H1 (cell line): ENCODE results near the gene BARHL2. TPM values are rescaled to one million over a fixed set of nuclear protein-coding genes. Genes with fewer than 3 reads are reported as not detected.

Experiments
- CTCF ChIA-PET: fragments of 300-600 bp; sonication (Branson Sonifier 250); formaldehyde crosslinking; loops from one replicate; lab custom pipeline; 2021; ENCODE audit not compliant: partially characterized antibody; lab: Charles Lee
- POLR2A ChIA-PET: fragments of 300-600 bp; sonication (Branson Sonifier 250); formaldehyde crosslinking; loops from one replicate; lab custom pipeline; 2021; ENCODE audit warnings: inconsistent platforms; ENCODE audit not compliant: partially characterized antibody; lab: Charles Lee
- DNase-seq, 2 experiments: peaks; one replicate each; pipeline versions ENCODE4 v3.0.0 to v3.0.0-alpha.2; 2010 to 2022; ENCODE audit warnings: low spot score in 2 of 2, low read depth in 1 of 2, mixed read lengths in 1 of 2
- FAIRE-seq: peaks from 2 replicates; lab custom pipeline; 2011; peaks lifted over from hg19 to GRCh38; lab: Jason Lieb, UNC
- H2AFZ ChIP-seq: 2 replicates; pipeline ENCODE4 v1.8.1; 2012; ENCODE audit warnings: low read length, inconsistent platforms
- H2AK5ac ChIP-seq: 2 replicates; pipeline ENCODE4 v1.6.1; 2013; ENCODE audit warnings: low read depth, low read length
- H2BK120ac ChIP-seq: replicated peaks from 2 replicates; pipeline ENCODE3; 2013; ENCODE audit warnings: low read depth, low read length, inconsistent platforms
- H2BK12ac ChIP-seq: 2 replicates; pipeline ENCODE4 v1.6.1; 2013; ENCODE audit warnings: low read depth, low read length
- H2BK15ac ChIP-seq: 2 replicates; pipeline ENCODE4 v1.6.1; 2013; ENCODE audit warnings: low read length
- H2BK20ac ChIP-seq: 2 replicates; pipeline ENCODE4 v1.6.1; 2013; ENCODE audit warnings: low read length
- H2BK5ac ChIP-seq: 2 replicates; pipeline ENCODE4 v1.6.1; 2013; ENCODE audit warnings: low read depth, low read length
- H3K14ac ChIP-seq: 2 replicates; pipeline ENCODE4 v1.6.1; 2013; ENCODE audit warnings: inconsistent platforms; ENCODE audit not compliant: insufficient read length
- H3K18ac ChIP-seq: 2 replicates; pipeline ENCODE4 v1.6.1; 2013; ENCODE audit warnings: low read length; ENCODE audit errors: extremely low read depth
- H3K23ac ChIP-seq: 2 replicates; pipeline ENCODE4 v1.6.1; 2013; ENCODE audit warnings: inconsistent platforms; ENCODE audit not compliant: insufficient read length
- H3K23me2 ChIP-seq: 2 replicates; pipeline ENCODE4 v1.6.1; 2013; ENCODE audit warnings: low read depth, low read length
- H3K27ac ChIP-seq: 2 replicates; pipeline ENCODE4 v1.6.1; 2011; ENCODE audit warnings: low read depth, low read length, inconsistent platforms
- H3K27me3 ChIP-seq, 4 experiments: replicated peaks in 1 of 4; 1 replicate in 1 of 4; 2 replicates in 3 of 4; pipeline versions ENCODE4 v1.6.1 to v1.8.1; 2011 to 2013; ENCODE audit warnings: low read length in 3 of 4, mild to moderate bottlenecking in 3 of 4, inconsistent platforms in 2 of 4, mixed read lengths in 2 of 4, moderate library complexity in 1 of 4; ENCODE audit not compliant: control insufficient read depth in 3 of 4, insufficient read depth in 3 of 4; ENCODE audit errors: extremely low read depth in 1 of 4
- H3K36me3 ChIP-seq, 4 experiments: 2 replicates each; pipeline versions ENCODE4 v1.6.1 to v1.8.1; 2011 to 2013; ENCODE audit warnings: mild to moderate bottlenecking in 4 of 4, low read length in 3 of 4, moderate library complexity in 2 of 4, control low read depth in 1 of 4, inconsistent platforms in 1 of 4; ENCODE audit not compliant: insufficient read depth in 4 of 4, control insufficient read depth in 2 of 4
- H3K4ac ChIP-seq: replicated peaks from 2 replicates; pipeline ENCODE3; 2013; ENCODE audit warnings: low read length, low read depth, mixed read lengths, inconsistent platforms; ENCODE audit not compliant: insufficient read length
- H3K4me1 ChIP-seq, 4 experiments: replicated peaks in 1 of 4; 1 replicate in 1 of 4; 2 replicates in 3 of 4; pipeline versions ENCODE4 v1.6.1 to v1.8.1; 2011 to 2013; ENCODE audit warnings: low read length in 3 of 4, inconsistent platforms in 2 of 4, mixed read lengths in 1 of 4; ENCODE audit not compliant: insufficient read depth in 4 of 4, control insufficient read depth in 3 of 4
- H3K4me2 ChIP-seq, 2 experiments: 2 replicates each; pipeline versions ENCODE4 v1.6.1 to v1.8.1; 2011 to 2013; ENCODE audit warnings: low read depth in 2 of 2, low read length in 2 of 2, control low read depth in 1 of 2, inconsistent platforms in 1 of 2, mild to moderate bottlenecking in 1 of 2; ENCODE audit not compliant: insufficient read depth in 1 of 2
- H3K4me3 ChIP-seq, 4 experiments: fragments of 200-600, 300-600 bp in 1 of 4; sonication (generic), shearing (Covaris generic), sonication (Bioruptor Twin) in 1 of 4; 2 replicates each; pipeline versions ENCODE4 v1.5.1 to v1.8.1; 2011 to 2016; ENCODE audit warnings: low read length in 4 of 4, low read depth in 3 of 4, control low read depth in 2 of 4, inconsistent platforms in 2 of 4, mild to moderate bottlenecking in 2 of 4, mixed read lengths in 1 of 4, moderate library complexity in 1 of 4; ENCODE audit not compliant: insufficient read depth in 2 of 4; ENCODE audit errors: extremely low read depth in 1 of 4
- H3K56ac ChIP-seq: replicated peaks from 2 replicates; pipeline ENCODE3; 2013; ENCODE audit warnings: low read depth, mild to moderate bottlenecking, mixed read lengths, low read length, inconsistent platforms; ENCODE audit not compliant: insufficient read length
- H3K79me1 ChIP-seq: 2 replicates; pipeline ENCODE4 v1.6.1; 2013; ENCODE audit warnings: low read depth, low read length, control low read depth
- H3K79me2 ChIP-seq, 2 experiments: 2 replicates each; pipeline versions ENCODE4 v1.6.1 to v1.8.1; 2012 to 2013; ENCODE audit warnings: low read length in 2 of 2, mild to moderate bottlenecking in 2 of 2, inconsistent platforms in 1 of 2; ENCODE audit not compliant: insufficient read depth in 2 of 2, control insufficient read depth in 1 of 2
- H3K9ac ChIP-seq, 4 experiments: replicated peaks in 1 of 4; 1 replicate in 1 of 4; 2 replicates in 3 of 4; pipeline versions ENCODE4 v1.6.1 to v1.8.1; 2011 to 2013; ENCODE audit warnings: low read depth in 3 of 4, low read length in 3 of 4, control low read depth in 2 of 4, mild to moderate bottlenecking in 2 of 4, moderate library complexity in 2 of 4, inconsistent platforms in 1 of 4; ENCODE audit errors: extremely low read depth in 1 of 4
- H3K9me3 ChIP-seq, 2 experiments: 2 replicates each; pipeline versions ENCODE4 v1.6.1 to v1.8.1; 2012 to 2013; ENCODE audit warnings: mild to moderate bottlenecking in 2 of 2, moderate library complexity in 2 of 2, control low read depth in 1 of 2, inconsistent platforms in 1 of 2, low read depth in 1 of 2, low read length in 1 of 2, mixed read lengths in 1 of 2; ENCODE audit not compliant: insufficient read depth in 2 of 2
- H4K20me1 ChIP-seq, 2 experiments: replicated peaks in 1 of 2; 2 replicates each; pipeline versions ENCODE3 to v1.8.1; 2011 to 2013; ENCODE audit warnings: inconsistent platforms in 2 of 2, low read length in 2 of 2, mild to moderate bottlenecking in 1 of 2; ENCODE audit not compliant: insufficient read depth in 2 of 2, control insufficient read depth in 1 of 2
- H4K5ac ChIP-seq: 2 replicates; pipeline ENCODE4 v1.6.1; 2013; ENCODE audit warnings: low read length, low read depth, mixed read lengths, inconsistent platforms; ENCODE audit not compliant: insufficient read length
- H4K8ac ChIP-seq: 2 replicates; pipeline ENCODE4 v1.8.0; 2013; ENCODE audit warnings: mild to moderate bottlenecking, moderate library complexity, low read length, inconsistent platforms; ENCODE audit not compliant: insufficient read depth; ENCODE audit errors: extremely low read depth
- H4K91ac ChIP-seq: replicated peaks from 2 replicates; pipeline ENCODE3; 2013; ENCODE audit warnings: low read length, mixed read lengths, inconsistent platforms; ENCODE audit not compliant: insufficient read length
- CHD2 ChIP-seq: IDR thresholded peaks from 2 replicates; pipeline ENCODE4 v1.6.1; 2012; ENCODE audit warnings: low read length, improper control_type of control experiment
- EP300 ChIP-seq, 2 experiments: IDR thresholded peaks; 1 replicate in 1 of 2; 2 replicates in 1 of 2; pipeline ENCODE4 v1.6.1; 2011 to 2012; ENCODE audit warnings: low read depth in 2 of 2, low read length in 2 of 2, mild to moderate bottlenecking in 2 of 2, borderline replicate concordance in 1 of 2, inconsistent platforms in 1 of 2, moderate library complexity in 1 of 2
- GTF2F1 ChIP-seq: IDR thresholded peaks from 2 replicates; pipeline ENCODE4 v1.6.1; 2012; ENCODE audit warnings: low read depth, low read length, improper control_type of control experiment, borderline replicate concordance
- HDAC6 ChIP-seq: IDR thresholded peaks from one replicate; pipeline ENCODE4 v1.7.1; 2012; ENCODE audit warnings: low read depth, mild to moderate bottlenecking, inconsistent platforms, low read length, moderate library complexity
- POLR2A ChIP-seq, 2 experiments: IDR thresholded peaks; 1 replicate in 1 of 2; 2 replicates in 1 of 2; pipeline ENCODE4 v1.6.1; 2011; ENCODE audit warnings: low read depth in 2 of 2, low read length in 2 of 2, mild to moderate bottlenecking in 2 of 2; ENCODE audit errors: control extremely low read depth in 1 of 2
- SAP30 ChIP-seq: fragments of 300-600 bp; sonication (generic); IDR thresholded peaks from 2 replicates; pipeline ENCODE4 v1.7.1; 2012; ENCODE audit warnings: low read length, moderate library complexity, mild to moderate bottlenecking, inconsistent platforms; ENCODE audit not compliant: insufficient read depth, insufficient replicate concordance
- SIN3A ChIP-seq, 2 experiments: IDR thresholded peaks in 1 of 2; conservative IDR thresholded peaks in 1 of 2; 2 replicates each; pipeline ENCODE4 v1.6.1; 2011 to 2012; ENCODE audit warnings: low read length in 2 of 2, improper control_type of control experiment in 1 of 2, low read depth in 1 of 2, mild to moderate bottlenecking in 1 of 2
- WGBS, 2 experiments: shearing (Covaris generic) in 1 of 2; methylation state at CpG; one replicate each; pipeline versions ENCODE4 v1.1.6 to v1.1.7; 2013 to 2015; ENCODE audit warnings: low lambda C conversion rate in 2 of 2, mixed read lengths in 2 of 2, inconsistent platforms in 1 of 2, low coverage in 1 of 2, missing lambda C conversion rate in 1 of 2; ENCODE audit not compliant: insufficient replicate concordance in 2 of 2, insufficient coverage in 1 of 2, insufficient read length in 1 of 2; ENCODE audit errors: extremely low coverage in 1 of 2, missing lambda C conversion rate in 1 of 2; 5-methylcytosine and 5-hydroxymethylcytosine counted together
- polyA plus RNA-seq, 7 experiments: library from polyadenylated mRNA; depleted of rRNA in 3 of 7; stranded (reverse) in 5 of 7; unstranded in 2 of 7; fragments of >200 nt in 5 of 7; fragments of 200-250 nt in 2 of 7; gene quantifications; 1 replicate in 5 of 7; 2 replicates in 1 of 7; 4 replicates in 1 of 7; pipeline versions ENCODE4 v1.2.1 to v1.2.3, GENCODE V29; 2011 to 2013; ENCODE audit warnings: missing spikeins in 2 of 7, mixed read lengths in 2 of 7
- total RNA-seq: library from RNA; stranded (reverse); fragmentation: NEBNext Ultra II Directional; extraction: Animal tissue kit (Norgen Biotek cat#: 25700); gene quantifications from 2 replicates; pipeline ENCODE4 v1.2.1, GENCODE V29; 2021
- TF ChIP-seq, protein P1 (sequence below): IDR thresholded peaks from 2 replicates; pipeline ENCODE4 v1.6.1; 2012; ENCODE audit warnings: low read length, inconsistent platforms
- TF ChIP-seq, protein P2 (sequence below), 3 experiments: IDR thresholded peaks; 1 replicate in 2 of 3; 2 replicates in 1 of 3; pipeline versions ENCODE4 v1.5.1 to v1.6.1; 2011; ENCODE audit warnings: low read length in 3 of 3, mild to moderate bottlenecking in 3 of 3, inconsistent platforms in 2 of 3, low read depth in 1 of 3, moderate library complexity in 1 of 3; ENCODE audit not compliant: insufficient read depth in 1 of 3; ENCODE audit errors: control extremely low read depth in 1 of 3

BARHL2 gene
- total and polyA plus RNA-seq, 2 of the 8 experiments (the other 6 are each of a cell fraction or from before 2014, with no cell fraction given), result 0.15 TPM; not detected in 1

DNA sequence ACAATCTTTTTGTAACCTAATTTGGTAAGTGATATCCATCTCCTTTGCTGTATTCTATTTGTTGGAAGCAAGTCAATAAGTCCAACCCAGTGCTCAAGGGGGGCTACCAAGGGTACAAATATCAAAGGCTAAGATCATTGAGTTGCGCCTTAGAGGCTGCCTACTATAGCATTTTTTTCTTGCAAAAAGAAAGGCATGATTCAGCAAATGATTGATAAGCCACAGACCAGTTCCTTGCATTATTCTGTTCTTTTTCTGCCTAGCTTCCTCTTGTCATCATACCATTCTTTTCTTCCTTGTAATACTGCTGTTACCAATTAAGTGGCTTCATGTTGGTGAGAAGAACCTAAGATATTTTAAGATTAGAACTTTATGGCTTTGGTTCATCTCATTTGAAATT, 29.8 kb upstream of the BARHL2 start:
- Histone ChIP-seq H3K9me3 (no peaks in the 10 kb centered on the region), H3K23me2 (no peaks in the 10 kb centered on the region; the same call in 1 of the 2 replicates), H3K79me2 (no peaks in the 10 kb centered on the region), H3K79me1 (no peaks in the 10 kb centered on the region), H3K23ac (no peak overlapping the region), H2BK5ac (no peak overlapping the region), H3K4me2 (no peak overlapping the region), H3K4ac (no peak overlapping the region), H4K5ac (no peak overlapping the region), H2BK15ac (no peak overlapping the region), H3K18ac (no peak overlapping the region), H2BK12ac (no peak overlapping the region), H3K4me3 (no peak overlapping the region), H3K56ac (no peak overlapping the region), H3K27ac (no peak overlapping the region), H4K8ac (no peak overlapping the region), H3K36me3 (no peaks in the 10 kb centered on the region), H3K27me3 (no peaks in the 10 kb centered on the region; a peak in 1 of 7 replicates), H2BK20ac (no peak overlapping the region), H3K14ac (no peak overlapping the region), H4K91ac (no peak overlapping the region), H2AK5ac (no peak overlapping the region), H4K20me1 (no peaks in the 10 kb centered on the region), H3K4me1 (no peaks in the 10 kb centered on the region; a peak in 1 of 7 replicates), H2AFZ (no peak overlapping the region), H3K9ac (no peak overlapping the region), H2BK120ac (no peak overlapping the region)
- DNase-seq (no peak), FAIRE-seq (no peak)
- ChIA-PET POLR2A (no interaction called here), CTCF (interaction anchor here (0.6 to 1.4 kb wide), 3 partner anchors 8 to 155 kb away, joined by 3 to 4 read pairs (median 3); no protein-coding TSS in a partner anchor)
- WGBS, 2 experiments, result 100% methylated on average over 1 of the region's 1 CpG; no CpG with 5 or more reads in 1 of the 2 experiments
- TF ChIP-seq GTF2F1 (no peak), SAP30 (no peak), HDAC6 (no peak), POLR2A (IDR thresholded peaks at IDR 0.05; ENCODE audit: control extremely low read depth in 1 of 2, low read depth in 2 of 2, low read length in 2 of 2) (no peak), EP300 (IDR thresholded peaks at IDR 0.05; ENCODE audit: borderline replicate concordance in 1 of 2, low read depth in 2 of 2, low read length in 2 of 2) (no peak), SIN3A (conservative IDR thresholded peaks at IDR 0.05 in 1 of 2, IDR thresholded peaks at IDR 0.05 in 1 of 2; ENCODE audit: low read depth in 1 of 2, low read length in 2 of 2) (no peak), CHD2 (no peak)
- TF ChIP-seq, protein P1, sequence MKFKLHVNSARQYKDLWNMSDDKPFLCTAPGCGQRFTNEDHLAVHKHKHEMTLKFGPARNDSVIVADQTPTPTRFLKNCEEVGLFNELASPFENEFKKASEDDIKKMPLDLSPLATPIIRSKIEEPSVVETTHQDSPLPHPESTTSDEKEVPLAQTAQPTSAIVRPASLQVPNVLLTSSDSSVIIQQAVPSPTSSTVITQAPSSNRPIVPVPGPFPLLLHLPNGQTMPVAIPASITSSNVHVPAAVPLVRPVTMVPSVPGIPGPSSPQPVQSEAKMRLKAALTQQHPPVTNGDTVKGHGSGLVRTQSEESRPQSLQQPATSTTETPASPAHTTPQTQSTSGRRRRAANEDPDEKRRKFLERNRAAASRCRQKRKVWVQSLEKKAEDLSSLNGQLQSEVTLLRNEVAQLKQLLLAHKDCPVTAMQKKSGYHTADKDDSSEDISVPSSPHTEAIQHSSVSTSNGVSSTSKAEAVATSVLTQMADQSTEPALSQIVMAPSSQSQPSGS, result no peak
- TF ChIP-seq, protein P2, sequence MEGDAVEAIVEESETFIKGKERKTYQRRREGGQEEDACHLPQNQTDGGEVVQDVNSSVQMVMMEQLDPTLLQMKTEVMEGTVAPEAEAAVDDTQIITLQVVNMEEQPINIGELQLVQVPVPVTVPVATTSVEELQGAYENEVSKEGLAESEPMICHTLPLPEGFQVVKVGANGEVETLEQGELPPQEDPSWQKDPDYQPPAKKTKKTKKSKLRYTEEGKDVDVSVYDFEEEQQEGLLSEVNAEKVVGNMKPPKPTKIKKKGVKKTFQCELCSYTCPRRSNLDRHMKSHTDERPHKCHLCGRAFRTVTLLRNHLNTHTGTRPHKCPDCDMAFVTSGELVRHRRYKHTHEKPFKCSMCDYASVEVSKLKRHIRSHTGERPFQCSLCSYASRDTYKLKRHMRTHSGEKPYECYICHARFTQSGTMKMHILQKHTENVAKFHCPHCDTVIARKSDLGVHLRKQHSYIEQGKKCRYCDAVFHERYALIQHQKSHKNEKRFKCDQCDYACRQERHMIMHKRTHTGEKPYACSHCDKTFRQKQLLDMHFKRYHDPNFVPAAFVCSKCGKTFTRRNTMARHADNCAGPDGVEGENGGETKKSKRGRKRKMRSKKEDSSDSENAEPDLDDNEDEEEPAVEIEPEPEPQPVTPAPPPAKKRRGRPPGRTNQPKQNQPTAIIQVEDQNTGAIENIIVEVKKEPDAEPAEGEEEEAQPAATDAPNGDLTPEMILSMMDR (IDR thresholded peaks at IDR 0.05; ENCODE audit: control extremely low read depth in 1 of 3, insufficient read depth in 1 of 3, low read depth in 1 of 3, low read length in 3 of 3), result no peak
